Measurements from ENCODE around the gene ASTN1.

The ASTN1 gene

GRCh38 chr1:176854121-176854520 is 310.4 kb downstream of the ASTN1 start:
- TF ChIP-seq CTCF (IDR thresholded peaks at IDR 0.05; ENCODE audit: control insufficient read depth, insufficient read depth, low read depth, low read length, missing control alignments), result no peak
- no peak for DNase-seq (ENCODE audit: low read depth)

GRCh38 chr1:176853503-176853902 is 311.0 kb downstream of the ASTN1 start:
- TF ChIP-seq CTCF (IDR thresholded peaks at IDR 0.05; ENCODE audit: control insufficient read depth, insufficient read depth, low read depth, low read length, missing control alignments), result no peak
- no peak for DNase-seq (ENCODE audit: low read depth)
- no peak overlapping the region for H3K4me3 ChIP-seq (ENCODE audit: control insufficient read depth, low read depth, low read length)

More at GRCh38 chr1:176854121-176854520, 310.4 kb downstream of the ASTN1 start:
- no peak overlapping the region for H3K4me3 ChIP-seq (ENCODE audit: control insufficient read depth, low read depth, low read length)

GRCh38 chr1:176852124-176852523 is 312.4 kb downstream of the ASTN1 start:
- TF ChIP-seq CTCF (IDR thresholded peaks at IDR 0.05; ENCODE audit: control insufficient read depth, insufficient read depth, low read depth, low read length, missing control alignments), result no peak
- no peak for DNase-seq (ENCODE audit: low read depth)
- no peak overlapping the region for H3K4me3 ChIP-seq (ENCODE audit: control insufficient read depth, low read depth, low read length)

- TF ChIP-seq CTCF (IDR thresholded peaks at IDR 0.05; ENCODE audit: control insufficient read depth, insufficient read depth, low read depth, low read length, missing control alignments), result no peak
- H3K4me3 ChIP-seq (ENCODE audit: control insufficient read depth, low read depth, low read length), result no peak overlapping the region
- DNase-seq (ENCODE audit: low read depth), result no peak
Measured at GRCh38 chr1:176850871-176851270, 313.6 kb downstream of the ASTN1 start.

GRCh38 chr1:176849281-176849680 is 315.2 kb downstream of the ASTN1 start:
- DNase-seq (ENCODE audit: low read depth), result no peak
- H3K4me3 ChIP-seq (ENCODE audit: control insufficient read depth, low read depth, low read length), result no peak overlapping the region
- no peak for TF ChIP-seq CTCF (IDR thresholded peaks at IDR 0.05; ENCODE audit: control insufficient read depth, insufficient read depth, low read depth, low read length, missing control alignments)

DNA sequence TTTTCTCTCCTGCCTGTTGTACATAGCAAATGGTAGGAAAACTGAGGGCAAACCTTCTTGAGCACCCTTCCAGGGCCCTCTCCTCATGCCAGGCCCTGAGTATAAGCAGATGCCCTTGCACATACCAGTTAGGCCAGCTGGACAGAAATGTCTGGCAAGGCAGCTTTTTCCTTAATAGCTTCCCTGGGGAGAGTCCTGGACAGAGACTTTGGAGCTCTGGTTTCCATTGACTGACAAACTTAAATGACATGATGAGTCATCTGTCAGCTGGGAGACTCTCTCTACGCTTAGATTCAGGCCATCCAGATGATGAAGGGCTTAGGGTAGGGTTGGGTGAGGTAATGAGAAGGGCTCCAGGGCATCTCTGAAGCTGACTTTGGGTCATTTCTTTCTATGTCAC is 317.5 kb downstream of the ASTN1 start:
- no peak overlapping the region for H3K4me3 ChIP-seq (ENCODE audit: control insufficient read depth, low read depth, low read length)
- no peak for TF ChIP-seq CTCF (IDR thresholded peaks at IDR 0.05; ENCODE audit: control insufficient read depth, insufficient read depth, low read depth, low read length, missing control alignments)
- no peak for DNase-seq (ENCODE audit: low read depth)

All from AG09309 (cell line).